ENCODE data around the gene ANKRD55. TPM values are rescaled to one million over a fixed set of nuclear protein-coding genes. Genes with fewer than 3 reads are reported as not detected.
"Not testable (repeated sequence)": the region's sequence is repeated elsewhere in the genome, so short reads cannot be mapped to it uniquely, and the experiment has no call there.

ANKRD55 gene
- total and polyA plus RNA-seq, 8 donors: 0.06 TPM; not detected in 7

GRCh38 chr5:56250011-56250410 is 16.9 kb upstream of the ANKRD55 start:
- Histone ChIP-seq H3K36me3 (no peaks in the 10 kb centered on the region), H3K27me3 (no peaks in the 10 kb centered on the region), H3K4me3 (no peak overlapping the region), H3K9me3 (no peaks in the 10 kb centered on the region), H3K27ac (no peak overlapping the region), H3K4me1 (no peaks in the 10 kb centered on the region)
- no peak for DNase-seq
- no peak for TF ChIP-seq CTCF (IDR thresholded peaks at IDR 0.05)
- no peak for ATAC-seq
- no peak for FAIRE-seq
- intact Hi-C loops (cut with DNase I): no loop called here
- WGBS, 2 donors: 84 to 90% methylated on average over 3 of the region's 3 CpGs

GRCh38 chr5:56249085-56249484 is 16.0 kb upstream of the ANKRD55 start:
- H3K27ac ChIP-seq; H3K27me3 ChIP-seq; H3K4me1 ChIP-seq; H3K36me3 ChIP-seq; DNase-seq; intact Hi-C loops (cut with DNase I); H3K4me3 ChIP-seq; ATAC-seq; H3K9me3 ChIP-seq; FAIRE-seq: not testable (repeated sequence)
- 79 to 90% methylated on average over 5 of the region's 5 CpGs for WGBS, 2 donors

- 67 to 75% methylated on average over 3 of the region's 3 CpGs for WGBS, 2 donors
- FAIRE-seq (no peak), DNase-seq (no peak), ATAC-seq (no peak)
- Histone ChIP-seq H3K36me3 (no peaks in the 10 kb centered on the region), H3K27me3 (no peaks in the 10 kb centered on the region), H3K4me3 (no peak overlapping the region), H3K4me1 (no peaks in the 10 kb centered on the region), H3K27ac (no peak overlapping the region), H3K9me3 (no peaks in the 10 kb centered on the region)
- no peak for TF ChIP-seq CTCF (IDR thresholded peaks at IDR 0.05)
- intact Hi-C loops (cut with DNase I): no loop called here
These were observed 14.5 kb upstream of the ANKRD55 start for GRCh38 chr5:56247592-56247991.

- intact Hi-C loops (cut with DNase I): no loop called here
- ATAC-seq (no peak), FAIRE-seq (no peak), DNase-seq (no peak)
- Histone ChIP-seq H3K27me3 (no peaks in the 10 kb centered on the region), H3K36me3 (no peaks in the 10 kb centered on the region), H3K4me3 (no peak overlapping the region), H3K4me1 (no peaks in the 10 kb centered on the region), H3K9me3 (no peaks in the 10 kb centered on the region), H3K27ac (no peak overlapping the region)
- TF ChIP-seq CTCF (IDR thresholded peaks at IDR 0.05): no peak
- WGBS, 2 donors: 90 to 91% methylated on average over 6 of the region's 6 CpGs
These were observed 13.6 kb upstream of the ANKRD55 start for GRCh38 chr5:56246769-56247168.

GRCh38 chr5:56245481-56245880 is 12.4 kb upstream of the ANKRD55 start:
- 67 to 70% methylated on average over 2 of the region's 2 CpGs for WGBS, 2 donors
- Histone ChIP-seq H3K4me3 (no peak overlapping the region), H3K36me3 (no peaks in the 10 kb centered on the region), H3K27me3 (no peaks in the 10 kb centered on the region), H3K4me1 (no peaks in the 10 kb centered on the region), H3K9me3 (no peaks in the 10 kb centered on the region), H3K27ac (no peak overlapping the region)
- no peak for FAIRE-seq
- no peak for TF ChIP-seq CTCF (IDR thresholded peaks at IDR 0.05)
- intact Hi-C loops (cut with DNase I): no loop called here
- no peak for DNase-seq
- no peak for ATAC-seq

- intact Hi-C loops (cut with DNase I): no loop called here
- H3K27me3 ChIP-seq: no peaks in the 10 kb centered on the region
- H3K4me3 ChIP-seq: no peak overlapping the region
- TF ChIP-seq CTCF (IDR thresholded peaks at IDR 0.05): no peak
- DNase-seq (no peak), ATAC-seq (no peak), FAIRE-seq (no peak)
- no peaks in the 10 kb centered on the region for H3K9me3 ChIP-seq
- no peaks in the 10 kb centered on the region for H3K4me1 ChIP-seq
- H3K27ac ChIP-seq: no peak overlapping the region
- H3K36me3 ChIP-seq: no peaks in the 10 kb centered on the region
These were observed 11.5 kb upstream of the ANKRD55 start for GRCh38 chr5:56244627-56245026.

- intact Hi-C loops (cut with DNase I); H3K4me1 ChIP-seq; H3K27ac ChIP-seq; DNase-seq; H3K36me3 ChIP-seq; ATAC-seq; H3K4me3 ChIP-seq; H3K27me3 ChIP-seq; FAIRE-seq; H3K9me3 ChIP-seq: not testable (repeated sequence)
- WGBS, 2 donors: 54 to 65% methylated on average over 1 of the region's 1 CpG
These were observed 9.1 kb upstream of the ANKRD55 start for GRCh38 chr5:56242271-56242670.
